Tibial nerve (tissue), 4 donors: Measurements from ENCODE around the gene PCDHB8.

ENCODE experiments used
- CTCF ChIP-seq, 5 experiments: fragments of 200-600 bp in 3 of 5; fragments of 450-650 bp in 2 of 5; sonication (generic) in 3 of 5; IDR thresholded peaks; one replicate each; pipeline ENCODE4 v1.5.1; 2016 to 2019; ENCODE audit warnings: antibody characterized with exemption in 5 of 5, mild to moderate bottlenecking in 3 of 5, moderate library complexity in 2 of 5
- EP300 ChIP-seq, 2 donors: sonication (generic); formaldehyde crosslinking; IDR thresholded peaks; one replicate each; pipeline ENCODE4 v1.6.1; 2017; ENCODE audit warnings: antibody characterized with exemption in 2 of 2, mild to moderate bottlenecking in 1 of 2

- TF ChIP-seq EP300 (IDR thresholded peaks at IDR 0.05) = no peak
- TF ChIP-seq CTCF (IDR thresholded peaks at IDR 0.05) = no peak
These were observed 45.7 kb downstream of the PCDHB8 start, which contains the start of gene PCDHB14 for GRCh38 chr5:141223112-141223783.
